K562 (cell line): ENCODE results near the gene CNPY4. TPM values are rescaled to one million over a fixed set of nuclear protein-coding genes. Genes with fewer than 3 reads are reported as not detected.

Experiments
- ATF7 ChIP-seq: fragments of 450-650 bp; IDR thresholded peaks from 2 replicates; pipeline ENCODE4 v1.7.1; 2014; ENCODE audit warnings: mild to moderate bottlenecking, moderate library complexity
- CBX1 ChIP-seq: sonication (generic); IDR thresholded peaks from 2 replicates; pipeline ENCODE4 v1.6.1; 2016; ENCODE audit warnings: antibody characterized with exemption, low read depth, mild to moderate bottlenecking
- CSDE1 ChIP-seq, 2 experiments: fragments of 450-650 bp; IDR thresholded peaks; 2 replicates each; pipeline ENCODE4 v1.6.1; 2016; ENCODE audit warnings: mild to moderate bottlenecking in 1 of 2
- EP300 ChIP-seq: IDR thresholded peaks from 2 replicates; pipeline ENCODE4 v1.6.1; 2012; ENCODE audit warnings: low read length, improper control_type of control experiment
- ERF ChIP-seq: fragments of 450-650 bp; formaldehyde crosslinking; IDR thresholded peaks from 2 replicates; pipeline ENCODE4 v1.4.0; 2020; ENCODE audit warnings: mild to moderate bottlenecking, mixed read lengths
- GTF2F1 ChIP-seq: IDR thresholded peaks from 2 replicates; pipeline ENCODE4 v1.6.1; 2011; ENCODE audit warnings: low read depth, low read length, improper control_type of control experiment
- PHF20 ChIP-seq: fragments of 450-650 bp; IDR thresholded peaks from 2 replicates; pipeline ENCODE4 v1.6.1; 2018; ENCODE audit not compliant: partially characterized antibody
- POLR2A ChIP-seq: fragments of 450-650 bp; conservative IDR thresholded peaks from 2 replicates; pipeline ENCODE4 v1.6.1; 2016
- SMARCE1 ChIP-seq: fragments of 450-650 bp; IDR thresholded peaks from 2 replicates; pipeline ENCODE4 v1.7.1; 2016; ENCODE audit warnings: mild to moderate bottlenecking
- SRSF7 ChIP-seq: fragments of 200-400 bp; formaldehyde crosslinking; optimal IDR thresholded peaks from 2 replicates; pipeline ENCODE3; 2017; ENCODE audit warnings: mild to moderate bottlenecking, low read depth, low read length
- TCFL5 ChIP-seq: fragments of 250-450 bp; sonication (Bioruptor Pico); conservative IDR thresholded peaks from 2 replicates; pipeline ENCODE4 v1.6.1; 2021; ENCODE audit warnings: mild to moderate bottlenecking, moderate library complexity, matching md5 sums
- ZNF23 ChIP-seq: fragments of 250-450 bp; sonication (Bioruptor Pico); IDR thresholded peaks from 2 replicates; pipeline ENCODE4 v1.4.0; 2020; ENCODE audit warnings: mild to moderate bottlenecking
- ZNF347 ChIP-seq: fragments of 450-650 bp; formaldehyde crosslinking; IDR thresholded peaks from 2 replicates; pipeline ENCODE4 v1.4.0; 2020; ENCODE audit warnings: low read depth, mild to moderate bottlenecking, moderate library complexity
- polyA plus RNA-seq, 8 experiments: library from polyadenylated mRNA; depleted of rRNA in 4 of 8; stranded (reverse) in 5 of 8; unstranded in 3 of 8; fragments of >200 nt; fragmentation: Nextera tagmentation in 2 of 8; fragmentation: Illumina TruSeq in 1 of 8; extraction: Ambion mirVana in 2 of 8; extraction: Trizol in 1 of 8; gene quantifications; 2 replicates each; pipeline versions ENCODE4 v1.2.1 to v1.2.3, GENCODE V29; 2011 to 2014; ENCODE audit warnings: inconsistent platforms in 1 of 8, missing spikeins in 1 of 8
- total RNA-seq, 7 experiments: library from RNA; depleted of rRNA in 6 of 7; stranded (reverse); fragments of >200 nt in 6 of 7; fragmentation: Illumina TruSeq in 2 of 7; extraction: Trizol in 2 of 7; gene quantifications; 2 replicates each; pipeline versions ENCODE4 v1.2.1 to v1.2.3, GENCODE V29; 2011 to 2021; ENCODE audit warnings: low replicate concordance in 1 of 7
- TF ChIP-seq, protein P1 (sequence below): sonication (generic); formaldehyde crosslinking; IDR thresholded peaks from 2 replicates; pipeline ENCODE4 v1.8.1; 2023; ENCODE audit warnings: missing genetic modification reagents, mild to moderate bottlenecking, borderline replicate concordance
- TF ChIP-seq, protein P2 (sequence below): fragments of 250-450 bp; sonication (Bioruptor Pico); IDR thresholded peaks from 2 replicates; pipeline ENCODE4 v1.8.0; 2022; ENCODE audit warnings: moderate library complexity, mild to moderate bottlenecking, inconsistent platforms
- TF ChIP-seq, protein P3 (sequence below): fragments of 450-650 bp; IDR thresholded peaks from one replicate; pipeline ENCODE4 v1.6.1; 2018; ENCODE audit warnings: mild to moderate bottlenecking, moderate library complexity; ENCODE audit not compliant: partially characterized antibody
- TF ChIP-seq, protein P4 (sequence below): fragments of 250-450 bp; sonication (Bioruptor Pico); IDR thresholded peaks from 2 replicates; pipeline ENCODE4 v1.4.0; 2020; ENCODE audit warnings: mild to moderate bottlenecking, moderate library complexity

Gene CNPY4
- total and polyA plus RNA-seq, 9 of the 15 experiments (the other 6 are each of a cell fraction or from before 2014, with no cell fraction given): 1.9 to 11.2 (median 7.0) TPM

DNA sequence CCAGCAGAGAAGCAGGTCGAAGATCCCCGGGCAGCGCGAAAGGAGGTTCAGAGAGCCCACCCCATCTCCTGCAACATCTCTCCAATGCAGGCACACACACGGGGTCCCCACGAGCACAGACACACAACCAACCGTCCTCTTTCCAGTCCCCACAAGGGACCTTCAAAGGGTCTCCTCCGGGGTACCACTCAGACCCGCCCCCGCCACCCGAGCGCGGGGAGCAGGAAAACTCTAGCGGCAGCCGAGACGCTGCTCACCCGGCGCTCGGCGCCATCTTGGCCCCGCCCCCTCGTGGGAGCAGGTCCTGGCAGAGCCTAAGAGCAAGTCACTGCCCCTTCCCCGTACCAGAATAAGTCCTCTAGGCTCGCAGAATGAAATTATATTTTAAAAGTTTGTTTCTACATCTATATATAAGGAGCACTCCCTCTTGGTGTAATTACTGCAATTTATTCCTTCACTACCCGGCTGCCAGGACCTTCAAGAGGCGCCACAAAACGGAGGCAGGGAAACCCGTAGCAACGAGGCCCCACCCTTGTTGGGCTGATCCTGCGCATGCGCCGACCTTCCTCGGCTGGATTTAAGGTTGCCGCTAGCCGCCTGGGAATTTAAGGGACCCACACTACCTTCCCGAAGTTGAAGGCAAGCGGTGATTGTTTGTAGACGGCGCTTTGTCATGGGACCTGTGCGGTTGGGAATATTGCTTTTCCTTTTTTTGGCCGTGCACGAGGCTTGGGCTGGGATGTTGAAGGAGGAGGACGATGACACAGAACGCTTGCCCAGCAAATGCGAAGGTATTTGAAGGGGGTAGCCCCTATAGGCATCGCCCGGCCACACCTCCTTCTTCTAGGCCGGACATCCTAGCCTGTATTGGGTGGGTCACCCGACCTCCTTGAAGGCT is at the start of gene CNPY4, which contains the start of gene TAF6 (continued):
- TF ChIP-seq SMARCE1 (peak; percentile 18; the same call in 1 of the 2 replicates), ATF7 (peak; percentile 84; the same call in 1 of the 2 replicates), ZNF347 (peak; percentile 71; the same call in 1 of the 2 replicates), CBX1 (peak; percentile 76; the same call in 1 of the 2 replicates), ERF (CRISPR knock-in tag) (peak; percentile 89), GTF2F1 (peak; percentile 54), TCFL5 (CRISPR knock-in tag) (0 out of 2 replicates have a peak, but pooled peaks have one; percentile 12), EP300 (no peak; the same call in 1 of the 2 replicates), PHF20 (peak; percentile 84), POLR2A (peak; percentile 93), ZNF23 (0 out of 2 replicates have a peak, but pooled peaks have one; percentile 65), SRSF7 (no peak), CSDE1 (IDR thresholded peaks at IDR 0.05) (peak in 1 of 2 experiments; percentile 95; a peak in 2 of 4 replicates)
- TF ChIP-seq, protein P1, sequence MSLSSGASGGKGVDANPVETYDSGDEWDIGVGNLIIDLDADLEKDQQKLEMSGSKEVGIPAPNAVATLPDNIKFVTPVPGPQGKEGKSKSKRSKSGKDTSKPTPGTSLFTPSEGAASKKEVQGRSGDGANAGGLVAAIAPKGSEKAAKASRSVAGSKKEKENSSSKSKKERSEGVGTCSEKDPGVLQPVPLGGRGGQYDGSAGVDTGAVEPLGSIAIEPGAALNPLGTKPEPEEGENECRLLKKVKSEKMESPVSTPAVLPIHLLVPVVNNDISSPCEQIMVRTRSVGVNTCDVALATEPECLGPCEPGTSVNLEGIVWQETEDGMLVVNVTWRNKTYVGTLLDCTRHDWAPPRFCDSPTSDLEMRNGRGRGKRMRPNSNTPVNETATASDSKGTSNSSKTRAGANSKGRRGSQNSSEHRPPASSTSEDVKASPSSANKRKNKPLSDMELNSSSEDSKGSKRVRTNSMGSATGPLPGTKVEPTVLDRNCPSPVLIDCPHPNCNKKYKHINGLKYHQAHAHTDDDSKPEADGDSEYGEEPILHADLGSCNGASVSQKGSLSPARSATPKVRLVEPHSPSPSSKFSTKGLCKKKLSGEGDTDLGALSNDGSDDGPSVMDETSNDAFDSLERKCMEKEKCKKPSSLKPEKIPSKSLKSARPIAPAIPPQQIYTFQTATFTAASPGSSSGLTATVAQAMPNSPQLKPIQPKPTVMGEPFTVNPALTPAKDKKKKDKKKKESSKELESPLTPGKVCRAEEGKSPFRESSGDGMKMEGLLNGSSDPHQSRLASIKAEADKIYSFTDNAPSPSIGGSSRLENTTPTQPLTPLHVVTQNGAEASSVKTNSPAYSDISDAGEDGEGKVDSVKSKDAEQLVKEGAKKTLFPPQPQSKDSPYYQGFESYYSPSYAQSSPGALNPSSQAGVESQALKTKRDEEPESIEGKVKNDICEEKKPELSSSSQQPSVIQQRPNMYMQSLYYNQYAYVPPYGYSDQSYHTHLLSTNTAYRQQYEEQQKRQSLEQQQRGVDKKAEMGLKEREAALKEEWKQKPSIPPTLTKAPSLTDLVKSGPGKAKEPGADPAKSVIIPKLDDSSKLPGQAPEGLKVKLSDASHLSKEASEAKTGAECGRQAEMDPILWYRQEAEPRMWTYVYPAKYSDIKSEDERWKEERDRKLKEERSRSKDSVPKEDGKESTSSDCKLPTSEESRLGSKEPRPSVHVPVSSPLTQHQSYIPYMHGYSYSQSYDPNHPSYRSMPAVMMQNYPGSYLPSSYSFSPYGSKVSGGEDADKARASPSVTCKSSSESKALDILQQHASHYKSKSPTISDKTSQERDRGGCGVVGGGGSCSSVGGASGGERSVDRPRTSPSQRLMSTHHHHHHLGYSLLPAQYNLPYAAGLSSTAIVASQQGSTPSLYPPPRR (CRISPR knock-in tag): no peak
- TF ChIP-seq, protein P2, sequence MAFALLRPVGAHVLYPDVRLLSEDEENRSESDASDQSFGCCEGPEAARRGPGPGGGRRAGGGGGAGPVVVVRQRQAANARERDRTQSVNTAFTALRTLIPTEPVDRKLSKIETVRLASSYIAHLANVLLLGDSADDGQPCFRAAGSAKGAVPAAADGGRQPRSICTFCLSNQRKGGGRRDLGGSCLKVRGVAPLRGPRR (CRISPR knock-in tag): 0 out of 2 replicates have a peak, but pooled peaks have one; percentile 47
- TF ChIP-seq, protein P3, sequence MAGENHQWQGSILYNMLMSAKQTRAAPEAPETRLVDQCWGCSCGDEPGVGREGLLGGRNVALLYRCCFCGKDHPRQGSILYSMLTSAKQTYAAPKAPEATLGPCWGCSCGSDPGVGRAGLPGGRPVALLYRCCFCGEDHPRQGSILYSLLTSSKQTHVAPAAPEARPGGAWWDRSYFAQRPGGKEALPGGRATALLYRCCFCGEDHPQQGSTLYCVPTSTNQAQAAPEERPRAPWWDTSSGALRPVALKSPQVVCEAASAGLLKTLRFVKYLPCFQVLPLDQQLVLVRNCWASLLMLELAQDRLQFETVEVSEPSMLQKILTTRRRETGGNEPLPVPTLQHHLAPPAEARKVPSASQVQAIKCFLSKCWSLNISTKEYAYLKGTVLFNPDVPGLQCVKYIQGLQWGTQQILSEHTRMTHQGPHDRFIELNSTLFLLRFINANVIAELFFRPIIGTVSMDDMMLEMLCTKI: no peak
- TF ChIP-seq, protein P4, sequence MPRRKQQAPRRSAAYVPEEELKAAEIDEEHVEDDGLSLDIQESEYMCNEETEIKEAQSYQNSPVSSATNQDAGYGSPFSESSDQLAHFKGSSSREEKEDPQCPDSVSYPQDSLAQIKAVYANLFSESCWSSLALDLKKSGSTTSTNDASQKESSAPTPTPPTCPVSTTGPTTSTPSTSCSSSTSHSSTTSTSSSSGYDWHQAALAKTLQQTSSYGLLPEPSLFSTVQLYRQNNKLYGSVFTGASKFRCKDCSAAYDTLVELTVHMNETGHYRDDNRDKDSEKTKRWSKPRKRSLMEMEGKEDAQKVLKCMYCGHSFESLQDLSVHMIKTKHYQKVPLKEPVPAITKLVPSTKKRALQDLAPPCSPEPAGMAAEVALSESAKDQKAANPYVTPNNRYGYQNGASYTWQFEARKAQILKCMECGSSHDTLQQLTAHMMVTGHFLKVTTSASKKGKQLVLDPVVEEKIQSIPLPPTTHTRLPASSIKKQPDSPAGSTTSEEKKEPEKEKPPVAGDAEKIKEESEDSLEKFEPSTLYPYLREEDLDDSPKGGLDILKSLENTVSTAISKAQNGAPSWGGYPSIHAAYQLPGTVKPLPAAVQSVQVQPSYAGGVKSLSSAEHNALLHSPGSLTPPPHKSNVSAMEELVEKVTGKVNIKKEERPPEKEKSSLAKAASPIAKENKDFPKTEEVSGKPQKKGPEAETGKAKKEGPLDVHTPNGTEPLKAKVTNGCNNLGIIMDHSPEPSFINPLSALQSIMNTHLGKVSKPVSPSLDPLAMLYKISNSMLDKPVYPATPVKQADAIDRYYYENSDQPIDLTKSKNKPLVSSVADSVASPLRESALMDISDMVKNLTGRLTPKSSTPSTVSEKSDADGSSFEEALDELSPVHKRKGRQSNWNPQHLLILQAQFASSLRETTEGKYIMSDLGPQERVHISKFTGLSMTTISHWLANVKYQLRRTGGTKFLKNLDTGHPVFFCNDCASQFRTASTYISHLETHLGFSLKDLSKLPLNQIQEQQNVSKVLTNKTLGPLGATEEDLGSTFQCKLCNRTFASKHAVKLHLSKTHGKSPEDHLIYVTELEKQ (CRISPR knock-in tag): no peak
